Upper lobe of left lung (tissue), 6 donors: ENCODE measurements around the gene TLK2. TPM values are rescaled to one million over a fixed set of nuclear protein-coding genes. Genes with fewer than 3 reads are reported as not detected.

Experiments used
- ATAC-seq, 2 donors: fragments of 200-7000 bp; cut with Tn5 transposase; one replicate each; pipeline ENCODE4 v1.9.1; 2022; ENCODE audit warnings: mild to moderate bottlenecking in 2 of 2, moderate library complexity in 2 of 2; ENCODE audit not compliant: low FRiP score in 2 of 2
- DNase-seq, 2 donors: peaks; one replicate each; pipeline ENCODE4 v3.0.0-alpha.2; 2019 to 2020
- H3K27ac ChIP-seq, 4 donors: fragments of 200-600 bp; sonication (generic); one replicate each; pipeline ENCODE4 v1.5.1; 2016 to 2019
- H3K27me3 ChIP-seq, 4 donors: fragments of 200-600 bp; sonication (generic); one replicate each; pipeline ENCODE4 v1.5.1; 2017 to 2019
- H3K36me3 ChIP-seq, 4 donors: fragments of 200-600 bp; sonication (generic); one replicate each; pipeline ENCODE4 v1.5.1; 2016 to 2019
- H3K4me1 ChIP-seq, 4 donors: fragments of 200-600 bp; sonication (generic); one replicate each; pipeline ENCODE4 v1.5.1; 2018 to 2019
- H3K4me3 ChIP-seq, 4 donors: fragments of 200-600 bp; sonication (generic); one replicate each; pipeline ENCODE4 v1.5.1; 2017 to 2019; ENCODE audit warnings: mild to moderate bottlenecking in 2 of 4, moderate library complexity in 1 of 4
- H3K9me3 ChIP-seq, 4 donors: fragments of 200-600 bp; sonication (generic); one replicate each; pipeline ENCODE4 v1.5.1; 2018 to 2019
- EP300 ChIP-seq, 4 donors: sonication (generic); formaldehyde crosslinking; IDR thresholded peaks; one replicate each; pipeline ENCODE4 v1.5.1; 2017; ENCODE audit warnings: antibody characterized with exemption in 4 of 4, control low read depth in 2 of 4
- POLR2A ChIP-seq, 4 donors: fragments of 450-650 bp; IDR thresholded peaks; one replicate each; pipeline ENCODE4 v1.5.1; 2016 to 2017; ENCODE audit warnings: antibody characterized with exemption in 4 of 4, mild to moderate bottlenecking in 2 of 4
- POLR2AphosphoS5 ChIP-seq, 2 donors: sonication (generic); formaldehyde crosslinking; IDR thresholded peaks; one replicate each; pipeline ENCODE4 v1.5.1; 2017; ENCODE audit warnings: antibody characterized with exemption in 2 of 2
- WGBS, 2 donors: methylation state at CpG; one replicate each; pipeline ENCODE4 v1.1.5; 2017 to 2018; 5-methylcytosine and 5-hydroxymethylcytosine counted together
- total RNA-seq, 6 donors: library from RNA; depleted of rRNA in 4 of 6; stranded (reverse); fragments of >200 nt in 4 of 6; gene quantifications; one replicate each; pipeline versions ENCODE4 v1.1.0 to v1.2.1, GENCODE V29; 2016 to 2021
- TF ChIP-seq, protein P1 (sequence below), 6 experiments: fragments of 450-650 bp in 4 of 6; fragments of 200-600 bp in 2 of 6; sonication (generic) in 2 of 6; IDR thresholded peaks; one replicate each; pipeline ENCODE4 v1.5.1; 2016 to 2019; ENCODE audit warnings: antibody characterized with exemption in 6 of 6
- donor health status: DM: no; HTN: no; CAD: no; lungs with moderate emphysema.
- donor health status: DM: no; HTN: yes; CAD: no; lungs with severe emphysema.

The TLK2 gene
- total RNA-seq, 6 donors from 2014 or later, result 36.6 to 57.6 (median 44.9) TPM

DNA sequence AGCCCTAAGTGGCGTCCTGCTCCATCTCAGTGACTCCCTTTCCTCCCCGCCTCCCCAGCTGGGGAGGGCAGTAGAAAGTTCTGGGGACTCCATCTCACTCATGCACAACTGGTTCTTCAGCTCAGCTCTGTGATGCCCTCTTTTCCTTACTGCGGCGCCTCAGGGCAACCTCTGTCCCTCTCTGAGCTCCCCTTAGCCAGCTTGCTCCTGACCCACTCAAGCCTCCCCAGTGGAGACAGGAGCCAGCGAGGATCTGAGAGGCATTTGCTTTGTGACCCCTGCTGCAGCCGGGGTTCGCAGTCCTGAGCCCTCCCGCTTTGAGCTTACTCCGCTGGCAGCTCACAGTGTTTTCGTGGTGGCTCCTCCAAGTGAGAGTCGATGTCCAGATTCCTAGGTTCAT, 142.6 kb downstream of the TLK2 start:
- Histone ChIP-seq H3K36me3 (peaks cover 0 to 2% (median 2%) of the 10 kb centered on the region in 4 donors), H3K4me3 (no peak overlapping the region), H3K27me3 (no peaks in the 10 kb centered on the region), H3K4me1 (peaks cover 4 to 21% (median 12%) of the 10 kb centered on the region in 4 donors), H3K9me3 (no peaks in the 10 kb centered on the region), H3K27ac (no peak overlapping the region)
- ATAC-seq (no peak), DNase-seq (no peak)
- TF ChIP-seq POLR2A (IDR thresholded peaks at IDR 0.05), result no peak
- TF ChIP-seq, protein P1, sequence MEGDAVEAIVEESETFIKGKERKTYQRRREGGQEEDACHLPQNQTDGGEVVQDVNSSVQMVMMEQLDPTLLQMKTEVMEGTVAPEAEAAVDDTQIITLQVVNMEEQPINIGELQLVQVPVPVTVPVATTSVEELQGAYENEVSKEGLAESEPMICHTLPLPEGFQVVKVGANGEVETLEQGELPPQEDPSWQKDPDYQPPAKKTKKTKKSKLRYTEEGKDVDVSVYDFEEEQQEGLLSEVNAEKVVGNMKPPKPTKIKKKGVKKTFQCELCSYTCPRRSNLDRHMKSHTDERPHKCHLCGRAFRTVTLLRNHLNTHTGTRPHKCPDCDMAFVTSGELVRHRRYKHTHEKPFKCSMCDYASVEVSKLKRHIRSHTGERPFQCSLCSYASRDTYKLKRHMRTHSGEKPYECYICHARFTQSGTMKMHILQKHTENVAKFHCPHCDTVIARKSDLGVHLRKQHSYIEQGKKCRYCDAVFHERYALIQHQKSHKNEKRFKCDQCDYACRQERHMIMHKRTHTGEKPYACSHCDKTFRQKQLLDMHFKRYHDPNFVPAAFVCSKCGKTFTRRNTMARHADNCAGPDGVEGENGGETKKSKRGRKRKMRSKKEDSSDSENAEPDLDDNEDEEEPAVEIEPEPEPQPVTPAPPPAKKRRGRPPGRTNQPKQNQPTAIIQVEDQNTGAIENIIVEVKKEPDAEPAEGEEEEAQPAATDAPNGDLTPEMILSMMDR (IDR thresholded peaks at IDR 0.05), result no peak
- no peak for TF ChIP-seq POLR2AphosphoS5 (IDR thresholded peaks at IDR 0.05)
- TF ChIP-seq EP300 (IDR thresholded peaks at IDR 0.05), result no peak
- WGBS, 2 donors, result 87 to 91% methylated on average over 10 to 11 of the region's 11 CpGs

DNA sequence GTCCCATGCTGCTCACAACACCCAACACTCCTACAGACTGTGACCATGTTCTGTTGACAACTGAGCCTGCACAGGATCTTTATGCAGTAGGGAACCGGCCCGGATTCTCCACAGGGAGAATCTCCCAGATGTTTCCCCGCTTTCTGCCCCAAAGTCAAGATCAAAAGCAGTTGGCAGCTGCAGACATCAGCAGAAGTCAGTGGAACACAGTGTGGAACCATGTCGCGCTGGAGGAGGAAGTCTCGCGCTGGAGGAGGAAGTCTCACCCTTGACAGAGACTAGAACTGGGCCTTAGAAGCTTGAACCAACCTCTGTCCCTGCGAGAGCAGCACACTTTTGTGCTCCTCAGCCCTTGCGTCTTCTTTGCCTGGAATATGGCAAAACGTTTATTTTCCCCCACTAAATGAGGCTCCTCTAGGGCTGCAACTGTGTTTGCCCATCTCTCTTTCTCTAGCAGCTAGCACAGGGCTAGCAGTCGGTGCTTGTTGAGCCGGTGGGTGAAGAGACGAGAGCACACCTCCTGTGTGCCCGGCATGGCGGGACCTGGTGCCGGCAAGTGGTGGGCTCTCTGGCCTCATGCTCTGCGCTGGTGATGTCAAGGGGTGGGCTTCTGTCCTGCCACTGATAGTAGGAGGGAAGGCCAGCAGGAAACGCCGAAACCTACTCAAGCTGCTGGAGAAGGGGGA, 146.7 kb downstream of the TLK2 start:
- Histone ChIP-seq H3K27ac (no peak overlapping the region), H3K36me3 (no peaks in the 10 kb centered on the region), H3K4me1 (peaks cover 26 to 49% (median 35%) of the 10 kb centered on the region in 4 donors), H3K4me3 (no peak overlapping the region), H3K27me3 (peaks cover 0 to 14% (median 1%) of the 10 kb centered on the region in 4 donors), H3K9me3 (no peaks in the 10 kb centered on the region)
- DNase-seq, result peak in 1 of 2 donors; percentile 40
- TF ChIP-seq EP300 (IDR thresholded peaks at IDR 0.05) (no peak), POLR2AphosphoS5 (IDR thresholded peaks at IDR 0.05) (no peak), POLR2A (IDR thresholded peaks at IDR 0.05) (no peak)
- TF ChIP-seq, protein P1 (IDR thresholded peaks at IDR 0.05), result no peak
- ATAC-seq, result no peak
- WGBS, 2 donors, result 72 to 82% methylated on average over 18 to 19 of the region's 19 CpGs

DNA sequence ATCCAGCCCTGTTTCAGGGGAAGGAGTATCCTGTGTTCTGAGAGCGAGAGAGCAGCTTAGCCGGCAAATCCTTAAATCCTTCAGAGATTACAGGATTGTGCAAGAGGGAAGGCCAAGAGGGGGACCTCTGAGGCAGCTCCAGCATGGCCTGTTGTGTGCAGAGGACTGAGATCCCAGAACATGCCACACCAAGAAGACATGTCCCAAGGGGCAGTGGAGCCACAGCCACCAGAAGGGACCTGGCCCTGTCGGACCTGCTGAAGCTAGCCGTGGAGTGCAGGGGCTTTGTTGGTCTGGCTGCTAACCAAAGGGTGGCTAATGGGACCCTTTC, 147.2 kb downstream of the TLK2 start:
- no peaks in the 10 kb centered on the region for H3K36me3 ChIP-seq
- 71 to 72% methylated on average over 3 to 4 of the region's 4 CpGs for WGBS, 2 donors
- peaks cover 29 to 49% (median 36%) of the 10 kb centered on the region in 4 donors for H3K4me1 ChIP-seq
- no peak overlapping the region for H3K27ac ChIP-seq
- no peak overlapping the region for H3K4me3 ChIP-seq
- H3K27me3 ChIP-seq, result peaks cover 0 to 14% (median 1%) of the 10 kb centered on the region in 4 donors
- ATAC-seq, result no peak
- H3K9me3 ChIP-seq, result no peaks in the 10 kb centered on the region
- TF ChIP-seq POLR2AphosphoS5 (IDR thresholded peaks at IDR 0.05) (no peak), EP300 (IDR thresholded peaks at IDR 0.05) (no peak), POLR2A (IDR thresholded peaks at IDR 0.05) (no peak)
- TF ChIP-seq, protein P1 (IDR thresholded peaks at IDR 0.05), result no peak
- no peak for DNase-seq

DNA sequence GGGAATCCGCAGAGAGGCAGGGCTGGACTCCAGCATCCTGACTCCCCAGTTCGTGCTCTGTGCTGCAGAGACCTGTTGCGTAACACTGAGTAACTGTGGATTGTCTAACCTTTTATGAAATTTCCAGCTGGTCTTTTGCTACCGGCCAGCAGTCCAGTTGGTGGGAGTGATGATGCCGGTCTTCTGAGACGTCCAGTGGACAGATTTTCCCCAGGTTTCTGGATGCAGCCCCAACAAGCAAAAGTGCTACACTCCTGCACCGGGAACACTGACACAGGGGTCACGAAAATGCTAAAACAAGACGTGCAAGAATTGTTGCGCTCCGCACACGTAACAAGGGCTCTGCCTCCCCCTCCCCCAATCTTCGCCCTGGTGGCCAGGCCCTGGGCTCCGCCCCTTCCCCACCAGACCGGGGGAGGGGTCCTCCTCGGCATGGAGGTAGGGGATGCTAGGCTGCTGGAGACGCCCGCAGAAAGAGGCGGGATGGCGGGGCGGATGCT, 148.1 kb downstream of the TLK2 start:
- 6 to 24% methylated on average over 3 to 21 of the region's 21 CpGs for WGBS, 2 donors
- Histone ChIP-seq H3K9me3 (no peaks in the 10 kb centered on the region), H3K27me3 (peaks cover 0 to 14% (median 1%) of the 10 kb centered on the region in 4 donors), H3K4me1 (peaks cover 29 to 49% (median 38%) of the 10 kb centered on the region in 4 donors), H3K27ac (peak overlapping the region; percentile 81 to 87 (median 86)), H3K36me3 (no peaks in the 10 kb centered on the region), H3K4me3 (peak overlapping the region; percentile 2 to 64 (median 57))
- no peak for DNase-seq
- peak; percentile 13 to 77 for ATAC-seq
- TF ChIP-seq POLR2A (IDR thresholded peaks at IDR 0.05), result no peak
- peak; percentile 13 to 30 for TF ChIP-seq POLR2AphosphoS5 (IDR thresholded peaks at IDR 0.05)
- TF ChIP-seq, protein P1 (IDR thresholded peaks at IDR 0.05), result no peak
- TF ChIP-seq EP300 (IDR thresholded peaks at IDR 0.05), result no peak
